Cardiac fibroblast (primary cell): Measurements from ENCODE around the gene CHAF1B.
A peak's percentile ranks its signal among the peaks of the same experiment; 100 is the strongest.

ENCODE experiments used
- DNase-seq, 2 donors: peaks; one replicate each; pipeline versions ENCODE4 v3.0.0 to v3.0.0-alpha.2; 2010; ENCODE audit warnings: low read depth in 2 of 2
- H3K4me3 ChIP-seq, 2 donors: replicated peaks in 1 of 2; 1 replicate in 1 of 2; 2 replicates in 1 of 2; pipeline ENCODE4 v1.5.1; 2011; ENCODE audit warnings: low read depth in 2 of 2, low read length in 2 of 2, mild to moderate bottlenecking in 2 of 2, moderate library complexity in 1 of 2
- TF ChIP-seq, protein P1 (sequence below): IDR thresholded peaks from one replicate; pipeline ENCODE4 v1.5.1; 2011; ENCODE audit warnings: low read depth, mild to moderate bottlenecking, low read length, inconsistent platforms

The CHAF1B gene

DNA sequence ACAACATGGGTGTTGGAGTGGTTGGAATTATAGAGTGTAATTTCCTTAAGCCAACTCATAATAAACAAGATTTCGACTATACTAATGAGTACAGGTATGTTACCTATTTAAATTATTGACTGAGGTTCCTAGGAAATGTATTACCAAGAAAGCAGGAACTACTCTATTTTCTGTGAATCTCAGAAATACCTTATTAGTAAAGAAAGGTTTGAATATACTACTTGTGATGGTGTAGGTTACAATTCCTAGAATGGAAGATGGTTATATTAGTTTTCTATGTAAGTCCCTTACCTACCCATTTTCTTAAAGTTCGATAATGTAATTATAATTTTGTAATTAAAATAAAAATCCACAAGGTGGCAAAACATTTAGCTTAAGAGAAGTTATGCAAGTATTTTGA is 35.9 kb upstream of the CHAF1B start:
- no peak for DNase-seq
- TF ChIP-seq, protein P1, sequence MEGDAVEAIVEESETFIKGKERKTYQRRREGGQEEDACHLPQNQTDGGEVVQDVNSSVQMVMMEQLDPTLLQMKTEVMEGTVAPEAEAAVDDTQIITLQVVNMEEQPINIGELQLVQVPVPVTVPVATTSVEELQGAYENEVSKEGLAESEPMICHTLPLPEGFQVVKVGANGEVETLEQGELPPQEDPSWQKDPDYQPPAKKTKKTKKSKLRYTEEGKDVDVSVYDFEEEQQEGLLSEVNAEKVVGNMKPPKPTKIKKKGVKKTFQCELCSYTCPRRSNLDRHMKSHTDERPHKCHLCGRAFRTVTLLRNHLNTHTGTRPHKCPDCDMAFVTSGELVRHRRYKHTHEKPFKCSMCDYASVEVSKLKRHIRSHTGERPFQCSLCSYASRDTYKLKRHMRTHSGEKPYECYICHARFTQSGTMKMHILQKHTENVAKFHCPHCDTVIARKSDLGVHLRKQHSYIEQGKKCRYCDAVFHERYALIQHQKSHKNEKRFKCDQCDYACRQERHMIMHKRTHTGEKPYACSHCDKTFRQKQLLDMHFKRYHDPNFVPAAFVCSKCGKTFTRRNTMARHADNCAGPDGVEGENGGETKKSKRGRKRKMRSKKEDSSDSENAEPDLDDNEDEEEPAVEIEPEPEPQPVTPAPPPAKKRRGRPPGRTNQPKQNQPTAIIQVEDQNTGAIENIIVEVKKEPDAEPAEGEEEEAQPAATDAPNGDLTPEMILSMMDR: no peak

DNA sequence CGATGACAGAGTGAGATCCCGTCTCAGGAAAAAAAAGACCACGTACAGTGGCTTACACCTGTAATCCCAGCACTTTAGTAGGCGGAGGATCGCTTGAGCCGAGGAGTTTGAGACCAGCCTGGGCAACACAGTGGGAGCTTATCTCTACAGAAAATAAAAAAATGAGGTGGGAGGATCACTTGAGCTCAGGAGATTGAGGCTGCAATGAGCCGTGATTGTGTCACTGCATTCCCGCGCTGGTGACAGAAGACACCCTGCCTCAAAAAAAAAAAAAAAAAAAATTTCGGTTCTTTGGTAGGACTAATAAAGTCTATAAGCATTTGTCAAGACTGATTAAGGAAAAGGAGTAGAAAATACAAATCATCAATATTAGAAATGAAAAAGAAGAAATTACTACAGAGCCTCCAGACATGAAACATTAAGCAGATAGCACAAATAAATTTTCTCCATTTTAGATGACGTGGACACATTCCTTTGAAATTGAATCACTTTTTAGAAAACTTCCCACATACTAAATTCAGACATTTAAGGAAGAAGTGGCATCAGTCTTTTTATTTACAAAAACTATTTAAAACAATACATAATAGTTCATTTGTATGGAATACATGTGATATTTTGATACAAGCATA is 34.8 kb upstream of the CHAF1B start:
- no peak overlapping the region for H3K4me3 ChIP-seq

More for the DNA sequence above, 35.9 kb upstream of the CHAF1B start:
- H3K4me3 ChIP-seq: no peak overlapping the region

DNA sequence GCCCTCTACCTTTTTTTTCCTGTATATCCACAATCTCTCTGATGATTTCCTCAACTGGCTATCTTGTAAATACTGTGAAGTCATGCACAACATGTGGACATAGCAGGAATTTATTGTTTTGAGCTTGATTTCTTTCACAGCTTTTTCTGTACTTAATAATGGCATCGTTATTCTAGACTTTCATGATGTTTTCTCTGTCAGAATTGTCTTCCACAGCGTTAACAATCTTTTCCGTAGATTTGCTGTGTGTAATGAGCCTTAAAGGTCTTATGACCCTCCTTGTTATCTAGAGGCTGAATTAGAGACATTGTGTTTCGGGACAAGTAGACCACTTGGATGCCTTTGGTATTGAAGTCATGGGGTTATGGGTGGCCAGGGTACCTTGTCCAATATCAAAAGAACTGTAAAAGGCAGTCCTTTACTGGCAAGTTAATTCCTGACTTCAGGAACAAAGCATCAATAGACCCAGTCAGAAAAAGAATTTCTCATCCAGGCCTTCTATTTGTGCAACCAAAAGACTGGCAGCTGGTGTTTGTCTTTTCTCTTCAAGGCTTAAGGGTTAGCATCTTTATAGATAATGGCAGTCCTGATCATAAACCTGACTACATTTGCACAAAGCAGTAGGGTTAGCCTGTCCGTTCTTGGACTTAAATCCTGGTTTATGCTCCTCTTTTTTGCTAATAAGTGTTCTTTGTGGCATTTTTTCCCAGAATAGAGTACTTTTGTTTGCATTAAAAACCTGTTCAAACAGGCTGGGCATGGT is 30.1 kb upstream of the CHAF1B start:
- DNase-seq: no peak
- TF ChIP-seq, protein P1: no peak
- H3K4me3 ChIP-seq: no peak overlapping the region

More for the DNA sequence above, 34.8 kb upstream of the CHAF1B start:
- TF ChIP-seq, protein P1: no peak
- DNase-seq: peak; percentile 47 to 81

DNA sequence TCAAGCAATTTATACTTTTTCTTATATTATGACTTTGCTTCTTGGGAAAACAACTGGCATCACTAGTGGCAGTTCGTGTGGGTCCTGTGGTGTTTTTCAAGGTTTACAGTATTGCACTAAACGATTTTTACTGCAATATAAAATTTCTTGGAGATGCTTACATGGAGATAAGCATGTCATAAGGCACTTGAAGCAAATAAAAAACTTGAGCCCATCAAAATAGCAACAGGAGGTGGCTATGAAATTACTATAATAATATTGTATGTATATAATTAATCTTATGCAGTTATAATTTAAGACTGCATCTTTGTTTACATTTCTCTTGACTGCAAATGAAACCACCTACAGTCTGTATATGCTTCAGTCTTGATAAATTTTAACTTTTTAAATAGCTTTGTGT is 29.3 kb upstream of the CHAF1B start:
- no peak for DNase-seq
- no peak overlapping the region for H3K4me3 ChIP-seq
- TF ChIP-seq, protein P1: no peak

DNA sequence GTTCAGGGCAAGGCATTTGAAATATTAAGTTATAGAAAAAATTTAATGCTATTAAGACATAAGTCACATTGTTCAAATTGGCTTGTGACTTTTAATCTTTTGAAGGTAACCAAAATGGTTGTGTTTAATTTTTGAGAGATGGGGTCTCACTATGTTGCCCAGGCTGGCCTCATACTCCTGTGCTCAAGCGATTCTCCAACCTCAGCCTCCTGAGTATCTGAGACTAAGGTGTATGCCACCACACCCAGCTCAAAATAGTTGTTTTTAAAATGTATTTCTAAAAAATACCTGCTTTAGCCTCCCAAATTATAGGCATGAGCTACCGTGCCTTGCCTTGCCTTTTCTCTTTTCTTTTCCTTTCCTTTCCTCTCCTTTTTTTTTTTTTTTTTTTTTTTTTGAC is 26.0 kb upstream of the CHAF1B start:
- TF ChIP-seq, protein P1: no peak
- no peak for DNase-seq
- H3K4me3 ChIP-seq: no peak overlapping the region

DNA sequence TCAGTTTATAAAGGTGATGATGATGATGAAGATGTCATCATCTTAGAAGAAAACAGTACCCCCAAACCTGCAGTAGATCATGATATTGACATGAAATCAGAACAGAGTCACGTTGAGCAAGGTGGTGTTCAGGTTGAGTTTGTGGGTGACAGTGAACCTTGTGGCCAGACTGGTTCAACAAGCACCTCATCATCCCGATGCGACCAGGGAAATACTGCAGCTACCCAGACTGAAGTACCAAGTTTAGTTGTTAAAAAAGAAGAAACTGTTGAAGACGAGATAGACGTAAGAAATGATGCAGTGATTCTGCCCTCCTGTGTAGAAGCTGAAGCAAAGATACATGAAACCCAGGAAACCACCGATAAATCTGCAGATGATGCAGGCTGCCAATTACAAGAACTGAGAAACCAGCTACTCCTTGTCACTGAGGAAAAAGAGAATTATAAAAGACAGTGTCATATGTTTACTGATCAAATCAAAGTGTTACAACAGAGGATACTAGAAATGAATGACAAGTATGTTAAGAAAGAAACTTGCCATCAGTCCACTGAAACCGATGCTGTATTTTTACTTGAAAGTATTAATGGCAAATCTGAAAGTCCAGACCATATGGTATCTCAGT is 16.0 kb upstream of the CHAF1B start:
- no peak for DNase-seq
- no peak overlapping the region for H3K4me3 ChIP-seq
- TF ChIP-seq, protein P1: no peak
